GM21529 (cell line): ENCODE data around the gene METRN.

Experiments
- ATAC-seq: cut with Tn5 transposase; IDR thresholded peaks from one replicate; pipeline ENCODE4 v1.9.1; 2021; ENCODE audit not compliant: unreplicated experiment

METRN gene

GRCh38 chr16:677316-678190, 37.4 kb upstream of the METRN start:
- no peak for ATAC-seq

GRCh38 chr16:678209-678857, 36.6 kb upstream of the METRN start:
- ATAC-seq, result no peak

DNA sequence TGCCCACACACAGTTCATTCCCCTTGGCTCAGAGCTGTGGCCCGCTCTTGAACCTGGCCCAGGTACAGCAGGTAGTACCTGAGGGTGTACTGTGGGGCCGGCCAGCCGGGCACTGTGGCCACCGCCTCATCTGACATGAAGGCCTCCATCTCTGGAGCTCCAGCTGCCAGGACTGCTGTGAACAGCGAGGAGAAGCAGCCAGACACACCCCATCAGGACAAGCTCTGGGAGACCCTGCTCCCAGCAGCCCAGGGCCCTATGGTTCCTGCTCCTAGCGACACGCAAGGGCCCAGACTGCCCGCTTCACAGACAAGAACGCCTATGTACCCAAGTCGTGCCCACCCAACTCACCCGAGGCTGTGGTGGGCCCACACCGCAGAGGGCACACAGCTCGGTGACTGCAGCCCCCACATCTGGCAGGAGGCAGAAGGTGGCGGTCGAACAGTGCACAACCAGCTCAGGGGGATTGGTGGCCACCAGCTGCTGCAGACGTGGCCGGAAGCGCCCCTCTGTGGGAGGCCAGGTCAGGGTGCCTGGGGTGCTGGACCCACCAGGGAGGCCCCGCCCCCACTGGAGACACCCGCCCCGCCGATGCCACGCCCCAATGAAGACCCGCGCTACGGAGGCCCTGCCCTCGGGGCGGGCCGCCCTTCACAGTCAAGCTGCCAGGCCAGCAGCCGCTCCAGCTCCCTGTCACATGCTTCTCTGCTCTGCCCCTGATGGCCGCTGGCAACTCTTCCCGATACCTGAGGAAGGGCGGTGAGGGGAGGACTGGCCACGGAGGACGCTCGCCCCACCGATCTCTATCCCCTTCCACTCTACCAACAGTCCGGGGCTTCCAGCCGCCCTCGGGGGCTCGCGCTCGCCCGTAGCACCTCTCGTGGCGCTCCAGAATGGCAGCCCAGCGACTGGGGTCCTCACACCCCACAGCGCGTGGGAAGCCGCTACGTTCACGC, 35.8 kb upstream of the METRN start:
- ATAC-seq, result no peak

DNA sequence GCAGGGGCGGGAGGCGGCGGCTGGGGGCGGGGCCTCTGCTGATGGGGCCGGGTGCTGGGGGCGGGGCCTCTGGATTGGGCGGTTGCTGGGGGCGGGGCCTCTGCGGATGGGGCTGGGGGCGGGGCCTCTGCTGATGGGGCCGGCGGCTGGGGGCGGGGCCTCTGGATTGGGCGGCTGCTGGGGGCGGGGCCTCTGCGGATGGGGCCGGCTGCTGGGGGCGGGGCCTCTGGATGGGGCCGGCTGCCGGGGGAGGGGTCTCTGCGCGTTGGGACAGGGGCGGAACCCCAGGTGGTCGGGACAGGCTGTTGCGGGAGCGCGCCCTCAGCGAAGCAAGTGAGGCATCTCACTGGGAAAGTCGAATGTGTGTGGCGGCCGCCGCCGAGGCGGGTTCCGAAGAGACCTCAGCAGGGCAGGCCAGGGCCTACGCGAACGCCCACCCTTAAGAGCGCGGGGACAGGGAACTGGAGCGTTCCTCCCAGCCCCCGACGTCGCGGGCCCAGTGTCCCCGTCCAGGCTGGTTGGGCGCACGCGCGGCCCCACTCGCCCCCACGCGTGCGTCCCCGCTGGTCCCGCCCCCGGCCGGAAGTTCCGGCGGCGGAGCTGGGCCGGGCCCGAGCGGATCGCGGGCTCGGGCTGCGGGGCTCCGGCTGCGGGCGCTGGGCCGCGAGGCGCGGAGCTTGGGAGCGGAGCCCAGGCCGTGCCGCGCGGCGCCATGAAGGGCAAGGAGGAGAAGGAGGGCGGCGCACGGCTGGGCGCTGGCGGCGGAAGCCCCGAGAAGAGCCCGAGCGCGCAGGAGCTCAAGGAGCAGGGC, 34.9 kb upstream of the METRN start, which contains the start of gene STUB1:
TSS of gene STUB1 (plus strand) at position 597 of the 811 bp plus-strand sequence. CDS start at position 713, 116 bp downstream.
- ATAC-seq, result peak; percentile 33

GRCh38 chr16:680625-680945, 34.3 kb upstream of the METRN start:
- ATAC-seq, result no peak

DNA sequence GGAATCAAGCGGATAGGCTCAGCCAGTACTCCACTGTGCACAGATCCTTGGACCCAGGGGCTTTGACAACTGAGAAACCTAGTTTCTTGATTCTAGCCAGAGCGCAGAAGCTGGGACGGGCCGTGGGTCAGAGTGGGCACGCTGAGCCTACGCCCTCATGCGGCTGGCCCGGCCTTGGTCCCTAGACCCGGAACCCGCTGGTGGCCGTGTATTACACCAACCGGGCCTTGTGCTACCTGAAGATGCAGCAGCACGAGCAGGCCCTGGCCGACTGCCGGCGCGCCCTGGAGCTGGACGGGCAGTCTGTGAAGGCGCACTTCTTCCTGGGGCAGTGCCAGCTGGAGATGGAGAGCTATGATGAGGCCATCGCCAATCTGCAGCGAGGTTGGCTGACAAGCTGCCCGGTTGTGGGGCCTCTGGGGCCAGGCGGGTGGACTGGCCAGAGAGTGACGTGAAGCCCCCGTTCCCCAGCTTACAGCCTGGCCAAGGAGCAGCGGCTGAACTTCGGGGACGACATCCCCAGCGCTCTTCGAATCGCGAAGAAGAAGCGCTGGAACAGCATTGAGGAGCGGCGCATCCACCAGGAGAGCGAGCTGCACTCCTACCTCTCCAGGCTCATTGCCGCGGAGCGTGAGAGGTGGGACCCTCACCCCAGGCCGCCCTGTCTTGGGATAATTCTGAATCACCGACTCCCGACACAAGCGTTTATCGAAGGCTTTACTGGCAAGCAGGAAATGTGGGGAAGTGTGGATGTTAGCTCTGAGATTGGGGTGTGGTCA, 33.8 kb upstream of the METRN start:
- no peak for ATAC-seq

DNA sequence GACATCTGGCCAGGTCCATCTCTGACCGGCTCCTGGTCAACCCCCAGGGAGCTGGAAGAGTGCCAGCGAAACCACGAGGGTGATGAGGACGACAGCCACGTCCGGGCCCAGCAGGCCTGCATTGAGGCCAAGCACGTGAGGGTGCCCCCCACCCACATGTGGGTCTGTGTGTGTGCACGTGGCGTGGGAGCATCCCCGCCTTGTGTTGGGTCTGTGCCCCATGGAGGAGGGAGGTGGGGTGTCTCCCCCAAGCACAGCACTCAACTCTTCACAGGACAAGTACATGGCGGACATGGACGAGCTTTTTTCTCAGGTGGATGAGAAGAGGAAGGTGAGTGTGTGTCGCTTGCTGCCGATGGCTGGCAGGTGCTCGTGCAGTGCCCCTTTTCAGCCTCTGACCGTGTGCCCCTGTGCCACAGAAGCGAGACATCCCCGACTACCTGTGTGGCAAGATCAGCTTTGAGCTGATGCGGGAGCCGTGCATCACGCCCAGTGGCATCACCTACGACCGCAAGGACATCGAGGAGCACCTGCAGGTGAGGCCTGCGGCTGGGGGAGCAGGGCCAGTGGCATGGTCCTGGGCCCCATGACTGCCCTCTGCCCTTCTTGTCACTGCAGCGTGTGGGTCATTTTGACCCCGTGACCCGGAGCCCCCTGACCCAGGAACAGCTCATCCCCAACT, 33.0 kb upstream of the METRN start:
- no peak for ATAC-seq

- no peak for ATAC-seq
Observed at GRCh38 chr16:682493-683395, 32.2 kb upstream of the METRN start.

GRCh38 chr16:683396-684070, 31.4 kb upstream of the METRN start:
- ATAC-seq, result no peak

- peak; percentile 63 for ATAC-seq
Observed at GRCh38 chr16:684071-684794, 30.7 kb upstream of the METRN start, which contains the start of gene JMJD8. Gene JMJD8, minus strand, starts transcription at chr16:684334. Its CDS starts 15 bp downstream, at chr16:684319.

GRCh38 chr16:684961-685696, 29.8 kb upstream of the METRN start:
- ATAC-seq, result no peak

DNA sequence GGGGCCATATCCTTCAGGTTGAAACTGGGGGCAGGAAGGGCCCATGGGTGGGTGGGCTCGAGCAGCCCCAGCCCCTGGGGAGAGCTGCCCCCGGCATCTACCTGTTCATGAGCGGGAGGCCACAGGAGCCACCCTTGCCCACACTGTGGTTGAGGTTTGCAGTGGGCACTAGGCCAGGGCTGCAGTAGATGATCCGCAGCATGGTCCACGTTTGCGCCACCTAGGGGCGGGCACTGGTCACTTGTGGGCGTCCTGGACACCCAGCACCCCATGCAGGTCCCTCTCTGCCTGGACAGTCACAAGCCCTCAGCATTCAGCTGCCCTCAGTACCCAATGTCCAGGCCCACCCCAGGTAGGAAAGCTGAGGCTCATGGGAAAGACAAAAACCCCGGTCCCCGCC, 29.0 kb upstream of the METRN start:
- no peak for ATAC-seq

GRCh38 chr16:686459-687260, 28.3 kb upstream of the METRN start:
- ATAC-seq, result no peak

DNA sequence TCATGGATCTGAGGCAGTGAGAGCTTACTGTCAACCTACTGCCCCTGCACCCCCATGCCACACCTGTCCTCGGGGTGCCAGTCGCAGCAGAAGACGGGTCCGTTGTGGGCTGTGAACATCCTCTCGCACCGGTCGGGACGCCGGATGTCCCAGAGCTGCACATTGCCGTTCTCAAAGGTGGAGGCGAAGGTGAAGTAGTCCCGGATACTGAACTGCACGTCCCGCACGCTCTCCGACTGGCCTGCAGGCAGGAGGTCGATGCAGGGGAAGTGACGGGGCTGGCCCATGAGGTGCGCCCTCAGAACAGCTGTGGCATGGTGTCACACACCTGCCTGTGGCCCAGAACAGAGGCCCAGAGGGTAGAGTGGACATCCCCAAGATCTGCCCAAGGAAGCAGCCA, 27.4 kb upstream of the METRN start:
- ATAC-seq, result no peak

DNA sequence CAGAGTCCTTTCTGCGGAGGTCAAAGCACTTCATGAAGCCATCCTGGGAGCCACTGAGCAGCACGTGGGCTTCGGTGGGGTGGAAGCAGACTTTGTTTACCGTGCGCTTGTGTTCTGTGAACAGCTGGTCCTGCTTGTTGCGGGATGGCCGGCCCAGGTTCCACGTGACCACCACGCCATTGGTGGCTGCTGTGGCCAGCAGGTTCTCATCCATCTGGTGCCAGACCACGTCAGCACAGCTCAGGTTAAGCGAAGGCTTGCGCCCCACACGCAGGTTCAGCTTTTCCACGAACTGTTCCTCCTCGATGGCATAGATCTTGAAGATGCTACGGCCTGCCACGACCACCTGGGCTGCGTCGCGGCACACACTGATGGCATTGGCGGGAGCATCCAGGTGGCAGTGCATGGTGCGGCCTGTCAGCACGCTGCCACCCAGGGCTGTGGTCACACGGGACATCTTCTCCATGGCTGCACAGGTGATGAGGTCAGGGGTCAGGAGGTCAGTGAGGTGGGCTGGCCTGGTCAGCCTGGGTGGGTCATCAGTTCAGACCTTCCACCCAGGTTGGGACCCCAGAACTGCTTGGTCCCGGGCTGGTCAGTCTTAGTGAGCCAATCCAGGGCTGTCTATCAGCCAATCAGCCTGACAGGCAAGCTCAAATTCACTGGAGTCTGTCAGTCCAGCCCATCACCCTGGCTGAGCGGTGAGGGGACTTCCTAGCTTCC, 25.6 kb upstream of the METRN start:
- no peak for ATAC-seq
